ENCODE data around the gene FBXO36. TPM values are rescaled to one million over a fixed set of nuclear protein-coding genes. Genes with fewer than 3 reads are reported as not detected.

FBXO36 gene
- total RNA-seq, 4 donors from 2014 or later: 0.64 to 2.2 (median 0.98) TPM

DNA sequence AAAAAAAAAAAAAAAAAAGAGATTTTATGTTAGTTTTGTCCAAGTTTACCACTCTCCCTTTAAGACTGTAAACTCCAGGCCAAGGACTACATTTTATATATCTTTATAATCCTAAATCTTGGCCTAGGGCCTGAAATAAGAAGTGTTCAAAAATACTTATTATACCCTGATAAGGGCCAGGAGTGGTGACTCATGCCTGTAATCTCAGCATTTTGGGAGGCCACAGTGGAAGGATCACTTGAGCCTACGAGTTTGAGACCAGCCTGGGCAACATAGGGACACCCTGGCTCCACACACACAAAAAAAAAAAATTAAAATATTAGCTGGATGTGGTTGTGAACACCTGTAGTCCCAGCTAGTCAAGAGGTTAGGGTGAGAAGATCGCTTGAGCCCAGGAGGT, 13.2 kb upstream of the FBXO36 start:
- H3K9me3 ChIP-seq: no peaks in the 10 kb centered on the region
- in situ Hi-C loops (cut with MboI; ENCODE audit: low sequenced_read_pairs in 4 of 4) (loop anchor here in 1 of 4 donors (10.0 kb wide), 1 partner anchor 104 kb away; no protein-coding TSS in a partner anchor), intact Hi-C loops (cut with DNase I; ENCODE audit: low total_unique reads) (no loop called here)
- TF ChIP-seq, protein P1, sequence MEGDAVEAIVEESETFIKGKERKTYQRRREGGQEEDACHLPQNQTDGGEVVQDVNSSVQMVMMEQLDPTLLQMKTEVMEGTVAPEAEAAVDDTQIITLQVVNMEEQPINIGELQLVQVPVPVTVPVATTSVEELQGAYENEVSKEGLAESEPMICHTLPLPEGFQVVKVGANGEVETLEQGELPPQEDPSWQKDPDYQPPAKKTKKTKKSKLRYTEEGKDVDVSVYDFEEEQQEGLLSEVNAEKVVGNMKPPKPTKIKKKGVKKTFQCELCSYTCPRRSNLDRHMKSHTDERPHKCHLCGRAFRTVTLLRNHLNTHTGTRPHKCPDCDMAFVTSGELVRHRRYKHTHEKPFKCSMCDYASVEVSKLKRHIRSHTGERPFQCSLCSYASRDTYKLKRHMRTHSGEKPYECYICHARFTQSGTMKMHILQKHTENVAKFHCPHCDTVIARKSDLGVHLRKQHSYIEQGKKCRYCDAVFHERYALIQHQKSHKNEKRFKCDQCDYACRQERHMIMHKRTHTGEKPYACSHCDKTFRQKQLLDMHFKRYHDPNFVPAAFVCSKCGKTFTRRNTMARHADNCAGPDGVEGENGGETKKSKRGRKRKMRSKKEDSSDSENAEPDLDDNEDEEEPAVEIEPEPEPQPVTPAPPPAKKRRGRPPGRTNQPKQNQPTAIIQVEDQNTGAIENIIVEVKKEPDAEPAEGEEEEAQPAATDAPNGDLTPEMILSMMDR (IDR thresholded peaks at IDR 0.05 in 4 of 5, conservative IDR thresholded peaks at IDR 0.05 in 1 of 5): no peak
- TF ChIP-seq POLR2A (IDR thresholded peaks at IDR 0.05): no peak
- H3K36me3 ChIP-seq: no peaks in the 10 kb centered on the region
- H3K27ac ChIP-seq: peak overlapping the region in 2 of 4 donors; percentile 4 to 47
- H3K4me1 ChIP-seq: peaks cover 57 to 60% of the 10 kb centered on the region in 2 donors
- no peaks in the 10 kb centered on the region for H3K27me3 ChIP-seq
- no peak overlapping the region for H3K4me3 ChIP-seq
- DNase-seq (no peak), ATAC-seq (no peak)

DNA sequence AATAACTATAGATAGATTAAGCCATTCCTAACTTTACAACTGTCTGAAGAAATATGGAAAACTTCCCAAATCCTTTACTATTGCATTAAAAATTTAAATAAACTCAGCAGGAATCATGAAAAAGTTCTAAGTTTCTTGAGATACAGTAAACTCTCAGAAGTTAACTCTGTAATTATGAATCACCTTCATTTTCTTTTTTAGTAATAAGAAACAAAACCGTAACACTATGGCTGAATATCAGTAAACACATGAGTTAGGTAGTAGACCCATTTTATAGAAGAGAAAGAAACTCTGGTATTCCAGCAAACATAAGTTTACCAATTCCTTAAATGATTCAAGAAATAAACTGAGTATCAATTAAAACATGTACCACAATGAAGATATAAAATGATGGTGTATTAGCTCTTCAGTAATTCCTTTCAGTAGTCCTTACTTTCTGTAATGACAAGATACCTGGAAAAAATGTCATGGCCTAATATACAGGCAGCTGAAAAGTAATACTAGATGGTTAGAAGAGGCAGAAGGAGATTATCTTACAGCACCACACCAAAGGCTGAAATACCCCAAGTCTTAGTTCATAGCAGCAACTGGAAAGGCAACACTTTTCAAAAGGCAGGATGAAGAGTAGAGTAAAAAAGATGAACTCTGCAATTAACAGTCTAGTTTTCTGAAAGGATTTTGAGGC, 12.0 kb upstream of the FBXO36 start:
- H3K4me3 ChIP-seq: no peak overlapping the region
- ATAC-seq (peak; percentile 54 to 77), DNase-seq (no peak)
- TF ChIP-seq, protein P1 (IDR thresholded peaks at IDR 0.05 in 4 of 5, conservative IDR thresholded peaks at IDR 0.05 in 1 of 5): no peak
- no peak for TF ChIP-seq POLR2A (IDR thresholded peaks at IDR 0.05)
- no peaks in the 10 kb centered on the region for H3K9me3 ChIP-seq
- peaks cover 69 to 70% of the 10 kb centered on the region in 2 donors for H3K4me1 ChIP-seq
- no peaks in the 10 kb centered on the region for H3K27me3 ChIP-seq
- intact Hi-C loops (cut with DNase I; ENCODE audit: low total_unique reads): no loop called here
- H3K36me3 ChIP-seq: no peaks in the 10 kb centered on the region
- H3K27ac ChIP-seq: peak overlapping the region in 3 of 4 donors; percentile 4 to 47 (median 29)
- in situ Hi-C loops (cut with MboI; ENCODE audit: low sequenced_read_pairs in 4 of 4): loop anchor here in 2 of 4 donors (10.0 kb wide), 1 partner anchor 105 kb away; no protein-coding TSS in a partner anchor

DNA sequence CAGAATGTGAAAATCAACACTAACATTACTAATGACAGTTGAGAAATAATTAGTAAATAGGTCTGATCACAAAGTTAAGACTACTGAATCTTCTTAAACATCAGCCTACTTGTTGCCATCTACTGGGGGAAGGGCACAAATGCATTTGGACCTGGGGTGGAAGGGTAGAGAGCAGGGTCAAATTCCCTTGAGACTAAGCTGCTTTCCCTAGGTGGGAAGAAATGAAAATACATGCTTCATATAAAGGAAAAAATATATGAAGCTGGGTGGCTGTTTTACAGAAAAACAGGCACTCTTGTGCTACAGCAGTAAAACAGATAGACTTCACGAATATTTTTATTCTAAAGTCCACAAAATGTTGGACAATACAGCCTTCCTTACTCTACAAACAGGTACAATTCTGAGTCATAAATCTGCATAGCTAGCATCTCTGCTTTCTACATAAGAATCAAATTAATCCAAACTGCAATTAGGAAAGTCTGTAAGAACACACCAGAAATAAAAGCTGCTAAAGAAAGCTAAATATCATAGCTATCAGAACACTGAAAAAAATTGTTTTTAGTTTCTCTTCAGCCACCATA, 11.4 kb upstream of the FBXO36 start:
- DNase-seq: no peak
- H3K27me3 ChIP-seq: no peaks in the 10 kb centered on the region
- no peaks in the 10 kb centered on the region for H3K9me3 ChIP-seq
- in situ Hi-C loops (cut with MboI; ENCODE audit: low sequenced_read_pairs in 4 of 4): loop anchor here in 2 of 4 donors (10.0 kb wide), 1 partner anchor 106 kb away; no protein-coding TSS in a partner anchor
- TF ChIP-seq, protein P1 (IDR thresholded peaks at IDR 0.05 in 4 of 5, conservative IDR thresholded peaks at IDR 0.05 in 1 of 5): peak in 2 of 5 experiments; percentile 12 to 39
- TF ChIP-seq POLR2A (IDR thresholded peaks at IDR 0.05): no peak
- intact Hi-C loops (cut with DNase I; ENCODE audit: low total_unique reads): no loop called here
- ATAC-seq: peak in 1 of 2 donors; percentile 70
- H3K27ac ChIP-seq: peak overlapping the region; percentile 4 to 47 (median 21)
- H3K4me3 ChIP-seq: no peak overlapping the region
- H3K36me3 ChIP-seq: no peaks in the 10 kb centered on the region
- H3K4me1 ChIP-seq: peaks cover 73 to 74% of the 10 kb centered on the region in 2 donors

DNA sequence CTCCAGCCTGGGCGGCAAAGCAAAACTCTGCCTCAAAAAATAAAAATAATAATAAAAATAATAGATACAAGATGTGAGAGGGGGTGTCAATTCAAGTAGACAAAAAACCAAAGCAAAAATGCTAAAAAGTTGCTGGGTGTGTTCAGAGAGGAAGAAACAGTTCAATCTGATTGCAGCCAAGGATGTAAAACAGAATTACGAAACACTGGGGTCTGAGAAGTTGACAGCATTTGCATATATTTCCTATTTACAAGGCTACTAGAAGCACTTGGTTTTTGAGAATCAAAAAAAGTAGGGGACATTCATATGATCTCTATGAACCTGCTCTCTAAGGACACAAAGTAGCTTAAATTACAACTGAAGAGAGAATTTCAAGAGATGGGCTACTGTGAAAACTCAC, 8.1 kb upstream of the FBXO36 start:
- Histone ChIP-seq H3K4me3 (no peak overlapping the region), H3K36me3 (no peaks in the 10 kb centered on the region), H3K4me1 (peaks cover 68 to 77% of the 10 kb centered on the region in 2 donors), H3K27ac (peak overlapping the region in 2 of 4 donors; percentile 18 to 26), H3K9me3 (no peaks in the 10 kb centered on the region), H3K27me3 (no peaks in the 10 kb centered on the region)
- intact Hi-C loops (cut with DNase I; ENCODE audit: low total_unique reads) (no loop called here), in situ Hi-C loops (cut with MboI; ENCODE audit: low sequenced_read_pairs in 4 of 4) (loop anchor here in 2 of 4 donors (10.0 kb wide), 1 partner anchor 109 kb away; no protein-coding TSS in a partner anchor)
- ATAC-seq: no peak
- TF ChIP-seq POLR2A (IDR thresholded peaks at IDR 0.05): no peak
- TF ChIP-seq, protein P1 (IDR thresholded peaks at IDR 0.05 in 4 of 5, conservative IDR thresholded peaks at IDR 0.05 in 1 of 5): no peak
- no peak for DNase-seq

Data from gastrocnemius medialis (tissue), 4 donors.